HCEC 1CT (cell line): ENCODE measurements around the gene IL37.
"Not testable (repeated sequence)": the region's sequence is repeated elsewhere in the genome, so short reads cannot be mapped to it uniquely, and the experiment has no call there.

ENCODE experiments used
- DNase-seq: peaks from one replicate; pipeline ENCODE4 v3.0.0-alpha.2; 2017

IL37 gene

GRCh38 chr2:112891385-112891831 lies 19.6 kb upstream of the IL37 start:
- no peak for DNase-seq

GRCh38 chr2:112893752-112894151 lies 17.2 kb upstream of the IL37 start:
- no peak for DNase-seq

- no peak for DNase-seq
Measured at GRCh38 chr2:112896909-112897623, 13.9 kb upstream of the IL37 start.

GRCh38 chr2:112897624-112897978 lies 13.4 kb upstream of the IL37 start:
- no peak for DNase-seq

- DNase-seq: not testable (repeated sequence)
Measured at GRCh38 chr2:112901431-112902065, 9.4 kb upstream of the IL37 start.

GRCh38 chr2:112902816-112903215 lies 8.1 kb upstream of the IL37 start:
- no peak for DNase-seq

- no peak for DNase-seq
Measured at GRCh38 chr2:112904883-112905282, 6.1 kb upstream of the IL37 start.

GRCh38 chr2:112906276-112906675 lies 4.7 kb upstream of the IL37 start:
- no peak for DNase-seq

GRCh38 chr2:112907001-112907949 lies 3.7 kb upstream of the IL37 start:
- DNase-seq: no peak

- DNase-seq: not testable (repeated sequence)
Measured at GRCh38 chr2:112908559-112908958, 2.4 kb upstream of the IL37 start.

GRCh38 chr2:112910219-112910618 lies 746 bp upstream of the IL37 start:
- DNase-seq: no peak

GRCh38 chr2:112912403-112912802 lies 1.4 kb downstream of the IL37 start:
- no peak for DNase-seq

GRCh38 chr2:112915300-112916144 lies 4.6 kb downstream of the IL37 start:
- DNase-seq: no peak

GRCh38 chr2:112916145-112916571 lies 5.2 kb downstream of the IL37 start:
- no peak for DNase-seq

GRCh38 chr2:112916625-112917247 lies 5.8 kb downstream of the IL37 start:
- DNase-seq: no peak

- no peak for DNase-seq
Measured at GRCh38 chr2:112917856-112918255, 6.9 kb downstream of the IL37 start.

GRCh38 chr2:112918256-112918655 lies 7.3 kb downstream of the IL37 start:
- no peak for DNase-seq

- no peak for DNase-seq
Measured at GRCh38 chr2:112919086-112919485, 8.1 kb downstream of the IL37 start.

- peak; percentile 31 for DNase-seq
Measured at GRCh38 chr2:112920923-112921532, 10.1 kb downstream of the IL37 start.

GRCh38 chr2:112921982-112922381 lies 11.0 kb downstream of the IL37 start:
- DNase-seq: no peak

GRCh38 chr2:112923237-112923966 lies 12.4 kb downstream of the IL37 start:
- DNase-seq: no peak
